Colon (tissue), 2 donors: Measurements from ENCODE around the gene MYOZ1.
"Not testable (repeated sequence)": the region's sequence is repeated elsewhere in the genome, so short reads cannot be mapped to it uniquely, and the experiment has no call there.

ENCODE experiments used
- FAIRE-seq: peaks from 2 replicates; lab custom pipeline; 2012; peaks lifted over from hg19 to GRCh38; lab: Jason Lieb, UNC
- donor health status: control.
- donor health status: control.

Gene MYOZ1

DNA sequence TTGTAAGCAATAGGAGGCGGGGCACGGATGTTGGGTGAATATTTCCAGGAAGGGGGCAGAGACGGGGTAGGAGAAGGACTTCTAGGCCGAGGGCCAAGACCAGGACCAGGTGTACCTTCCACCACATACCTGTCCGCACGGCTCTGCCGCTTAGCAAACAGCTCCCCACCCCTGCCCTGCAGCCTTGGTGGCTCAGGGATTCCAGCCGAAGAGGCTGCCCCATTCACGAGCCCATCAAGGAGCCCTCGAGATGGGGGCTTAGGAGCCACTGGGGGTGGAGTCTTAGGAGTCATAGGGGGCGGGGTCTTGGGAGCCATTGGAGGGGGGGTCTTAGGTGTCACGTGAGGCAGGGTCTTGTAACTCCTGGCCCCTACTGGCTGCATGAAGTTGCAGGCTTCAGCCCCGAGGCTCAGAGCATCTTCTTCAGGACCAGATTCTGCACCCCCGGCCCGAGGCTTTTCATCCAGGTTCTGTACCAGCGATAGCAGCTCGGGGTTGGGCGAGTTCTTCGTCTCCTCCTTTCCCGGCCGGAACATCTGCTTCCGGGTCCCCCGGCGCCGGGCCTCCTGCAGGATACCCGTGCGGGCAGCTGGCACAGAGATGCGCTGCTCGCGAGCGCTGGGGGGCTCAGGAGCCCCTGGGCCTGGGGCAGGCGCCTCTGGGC is 6.1 kb upstream of the MYOZ1 start:
- no peak for FAIRE-seq

DNA sequence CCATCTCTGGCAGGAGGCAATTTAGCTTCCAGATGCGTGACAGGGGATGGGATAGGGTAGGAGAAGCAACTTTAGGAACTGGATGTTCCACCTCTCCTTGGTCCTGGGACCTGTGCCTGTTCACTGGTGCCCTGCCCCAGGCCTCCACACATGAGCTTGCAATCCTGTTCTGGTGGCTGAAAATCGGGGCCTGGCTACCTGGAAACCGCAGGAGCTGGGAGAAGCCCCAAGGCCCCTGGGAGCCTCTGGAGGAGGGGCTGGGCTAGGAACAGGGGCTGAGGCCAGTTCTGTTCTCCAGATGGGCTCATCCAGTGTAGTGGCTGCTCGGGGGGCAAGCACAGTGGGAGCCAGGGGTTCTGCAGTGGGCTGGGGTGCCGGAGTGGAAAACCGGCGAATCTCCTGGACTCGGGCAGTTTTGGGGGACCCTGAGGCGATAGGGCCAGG is 5.3 kb upstream of the MYOZ1 start:
- FAIRE-seq: no peak

DNA sequence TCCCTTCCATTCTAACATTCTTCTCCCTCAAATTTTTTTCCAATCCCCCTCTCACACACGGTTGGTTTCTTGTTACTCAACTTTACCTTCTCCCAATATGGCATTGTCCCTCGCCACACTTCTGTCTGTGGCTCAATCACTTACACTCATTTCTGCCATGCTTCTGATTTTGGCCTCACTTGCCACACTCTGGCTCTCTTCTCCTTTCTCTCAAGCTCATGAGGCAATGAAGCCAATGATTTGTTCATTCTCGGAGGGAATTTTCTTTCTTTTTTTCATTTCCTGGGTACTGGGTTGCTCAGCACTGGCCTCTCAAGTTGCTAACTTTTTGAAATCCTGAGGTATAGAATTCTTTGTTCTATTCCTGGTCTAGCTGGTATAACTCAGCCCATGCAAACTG is 4.0 kb upstream of the MYOZ1 start:
- FAIRE-seq: no peak

DNA sequence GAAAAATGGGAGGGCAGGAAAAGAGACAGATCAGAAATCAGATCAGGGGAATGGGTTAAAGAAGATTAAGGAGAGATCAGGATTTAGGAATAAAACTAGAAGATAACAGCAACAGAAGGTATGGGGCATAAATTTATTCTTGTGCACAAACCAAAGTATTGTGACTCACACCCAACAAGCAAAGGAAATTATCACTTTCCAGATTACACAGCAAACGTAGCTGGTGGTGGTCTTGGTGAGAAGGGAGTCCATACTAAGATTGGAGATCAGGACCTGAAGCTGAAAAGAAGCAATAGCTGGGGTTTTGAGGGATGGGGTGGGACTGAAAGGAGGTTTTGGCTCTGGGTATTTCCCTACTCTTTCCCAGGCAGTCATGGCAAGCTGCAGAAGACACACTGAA is 3.5 kb upstream of the MYOZ1 start:
- no peak for FAIRE-seq

DNA sequence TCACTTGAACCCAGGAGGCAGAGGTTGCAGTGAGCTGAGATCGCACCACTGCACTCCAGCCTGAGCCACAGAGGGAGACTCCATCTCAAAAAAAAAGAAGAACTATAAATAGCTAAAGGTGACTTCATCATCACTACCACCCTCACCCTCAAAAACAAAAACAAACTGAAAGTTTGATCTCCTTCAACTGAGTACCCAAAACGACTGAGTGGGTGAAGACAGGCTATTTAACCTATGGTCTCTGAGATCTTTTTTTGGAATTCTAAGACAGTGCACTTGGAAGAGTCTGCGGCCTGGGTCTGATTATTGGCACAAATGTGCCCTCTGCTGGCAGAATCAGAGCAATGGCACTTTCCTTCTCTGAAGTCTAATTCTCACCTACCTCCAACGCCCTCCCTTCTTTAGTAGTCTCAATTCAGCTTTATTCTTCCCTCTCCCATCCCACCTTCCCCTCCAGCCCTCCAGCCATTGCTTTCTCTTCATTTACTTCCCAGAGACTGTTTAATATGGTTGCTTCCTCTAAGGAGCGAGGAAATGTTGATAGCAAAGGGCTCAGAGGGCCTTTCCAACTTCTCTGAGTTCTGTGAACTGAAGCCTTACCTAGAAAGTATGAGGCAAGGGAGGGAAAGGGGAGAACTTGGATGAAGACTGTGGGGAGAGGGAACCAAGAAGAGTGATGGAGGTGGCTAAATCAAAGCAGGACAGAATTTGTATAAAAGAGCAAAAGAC is 2.9 kb upstream of the MYOZ1 start:
- FAIRE-seq: no peak

DNA sequence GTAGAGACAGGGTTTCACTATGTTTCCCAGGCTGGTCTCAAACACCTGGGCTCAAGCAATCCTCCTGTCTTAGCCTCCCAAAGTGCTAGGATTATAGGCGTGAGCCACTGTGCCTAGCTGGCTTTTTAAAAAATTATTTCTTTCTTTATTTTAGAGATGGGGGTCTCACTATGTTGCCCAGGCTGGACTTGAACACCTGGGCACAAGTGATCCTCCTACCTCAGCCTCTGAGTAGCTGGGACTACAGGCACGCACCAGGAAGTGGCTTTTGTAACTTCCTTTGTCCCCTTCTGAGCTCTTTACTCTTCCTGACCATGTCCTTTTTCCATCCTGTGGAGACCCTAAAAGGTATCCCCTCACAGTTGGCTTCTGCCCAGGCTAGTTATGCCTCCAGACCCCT is 2.1 kb upstream of the MYOZ1 start:
- no peak for FAIRE-seq

DNA sequence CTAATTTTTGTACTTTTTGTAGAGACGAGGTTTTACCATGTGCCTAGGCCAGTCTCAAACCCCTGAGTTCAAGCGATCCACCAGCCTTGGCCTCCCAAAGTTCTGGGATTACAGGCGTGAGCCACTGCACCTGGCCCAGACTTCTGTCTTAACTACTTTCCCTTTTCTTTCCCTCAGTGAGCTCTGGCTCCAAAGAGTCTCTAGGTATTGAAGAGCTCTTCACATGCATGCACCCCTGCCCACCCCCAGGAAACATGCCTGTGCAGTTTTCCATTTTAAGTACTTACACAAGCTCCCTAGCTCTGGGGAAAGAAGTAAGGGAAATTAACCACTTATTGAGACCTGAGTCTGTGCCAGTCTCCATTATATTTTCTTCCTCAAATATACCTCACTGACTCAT is 2.0 kb downstream of the MYOZ1 start:
- no peak for FAIRE-seq

DNA sequence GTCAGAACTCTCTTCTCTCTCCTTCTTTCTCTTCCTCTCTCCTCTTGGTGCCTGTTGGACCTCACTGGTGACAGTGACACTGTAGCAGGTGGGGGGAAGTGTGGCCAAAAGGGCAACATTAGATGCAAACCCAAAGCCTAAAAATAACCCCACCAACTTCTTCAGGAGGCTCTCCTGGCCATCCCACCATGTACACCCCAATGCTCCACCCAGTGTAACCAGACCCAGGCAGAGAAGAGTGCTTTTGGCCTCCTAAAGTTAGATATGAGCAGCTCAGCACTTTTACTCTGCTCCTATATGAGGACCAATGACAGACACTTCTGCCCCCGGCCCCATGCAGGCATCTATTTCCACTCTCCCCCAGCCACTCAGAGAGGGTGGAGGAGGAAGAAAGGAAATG is 5.5 kb downstream of the MYOZ1 start:
- no peak for FAIRE-seq

DNA sequence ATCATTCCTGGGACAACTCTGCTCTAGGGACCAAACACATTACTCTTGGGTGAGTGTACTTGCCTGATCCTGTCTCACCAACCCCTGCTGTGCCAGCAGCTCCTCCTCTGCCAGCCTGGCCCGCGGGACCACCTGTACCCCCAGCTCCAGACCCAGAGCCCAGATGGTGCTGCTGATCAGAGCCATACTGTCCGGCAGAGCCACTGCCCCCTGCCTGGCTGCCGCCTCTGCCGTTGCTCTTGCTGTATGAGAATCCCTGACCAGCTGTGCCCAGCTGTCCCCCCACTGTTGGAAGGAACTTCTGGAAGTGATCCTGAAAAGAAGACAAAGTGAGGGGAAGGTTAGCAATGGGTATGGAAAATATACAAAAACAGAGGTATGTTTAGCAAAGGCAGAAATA is 6.9 kb downstream of the MYOZ1 start:
- no peak for FAIRE-seq

DNA sequence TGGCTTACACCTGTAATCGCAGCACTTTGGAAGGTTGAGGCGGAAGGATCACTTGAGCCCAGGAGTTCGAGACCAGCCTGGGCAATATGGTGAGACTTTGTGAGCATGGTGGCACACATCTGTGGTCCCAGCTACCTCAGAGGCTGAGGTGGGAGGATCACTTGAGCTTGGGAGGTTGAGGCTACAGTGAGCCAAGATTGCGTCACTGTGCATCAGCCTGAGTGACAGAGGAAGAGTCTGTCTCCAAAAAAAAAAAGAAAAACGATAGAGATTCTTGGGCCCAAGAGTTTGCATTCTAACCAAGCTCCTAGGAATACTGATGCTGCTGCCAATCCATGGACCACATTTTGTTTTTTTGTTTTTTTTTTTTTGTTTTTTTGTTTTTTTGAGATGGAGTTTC is 12.1 kb downstream of the MYOZ1 start:
- FAIRE-seq: no peak

DNA sequence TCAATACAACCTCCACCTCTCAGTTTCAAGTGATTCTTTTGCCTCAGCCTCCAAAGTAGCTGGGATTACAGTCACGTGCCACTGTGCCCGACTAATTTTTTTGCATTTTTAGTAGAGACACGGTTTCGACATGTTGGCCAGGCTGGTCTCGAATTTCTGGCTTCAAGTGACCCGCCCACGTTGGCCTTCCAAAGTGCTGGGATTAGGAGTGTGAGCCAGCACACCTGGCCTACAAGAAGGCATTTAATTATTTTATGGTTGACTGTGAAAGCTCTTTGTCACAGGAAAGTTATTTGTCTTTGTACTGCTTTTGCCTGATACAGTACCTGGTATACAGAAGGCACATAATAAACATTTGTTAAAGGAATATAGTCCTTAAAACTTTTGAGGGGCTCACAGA is 12.9 kb downstream of the MYOZ1 start:
- FAIRE-seq: no peak

DNA sequence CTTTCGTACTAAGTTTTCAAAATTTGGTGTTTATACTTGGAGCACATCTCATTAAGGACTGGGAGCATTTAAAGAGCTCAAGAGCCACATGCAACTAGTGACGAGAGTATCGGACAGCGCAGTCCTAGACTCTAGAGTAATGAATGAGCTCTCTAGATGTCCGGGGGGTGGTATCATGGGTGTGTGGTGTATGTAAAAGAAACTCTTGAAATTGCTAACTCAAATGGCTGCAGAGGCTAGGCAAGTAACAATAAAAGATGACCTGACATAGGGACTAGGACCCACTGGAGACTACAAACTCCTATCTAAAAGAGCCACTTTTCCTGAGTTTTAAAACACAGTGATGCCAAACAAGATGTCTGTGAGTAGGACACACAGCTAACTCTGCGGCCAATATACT is 14.0 kb downstream of the MYOZ1 start:
- FAIRE-seq: no peak

DNA sequence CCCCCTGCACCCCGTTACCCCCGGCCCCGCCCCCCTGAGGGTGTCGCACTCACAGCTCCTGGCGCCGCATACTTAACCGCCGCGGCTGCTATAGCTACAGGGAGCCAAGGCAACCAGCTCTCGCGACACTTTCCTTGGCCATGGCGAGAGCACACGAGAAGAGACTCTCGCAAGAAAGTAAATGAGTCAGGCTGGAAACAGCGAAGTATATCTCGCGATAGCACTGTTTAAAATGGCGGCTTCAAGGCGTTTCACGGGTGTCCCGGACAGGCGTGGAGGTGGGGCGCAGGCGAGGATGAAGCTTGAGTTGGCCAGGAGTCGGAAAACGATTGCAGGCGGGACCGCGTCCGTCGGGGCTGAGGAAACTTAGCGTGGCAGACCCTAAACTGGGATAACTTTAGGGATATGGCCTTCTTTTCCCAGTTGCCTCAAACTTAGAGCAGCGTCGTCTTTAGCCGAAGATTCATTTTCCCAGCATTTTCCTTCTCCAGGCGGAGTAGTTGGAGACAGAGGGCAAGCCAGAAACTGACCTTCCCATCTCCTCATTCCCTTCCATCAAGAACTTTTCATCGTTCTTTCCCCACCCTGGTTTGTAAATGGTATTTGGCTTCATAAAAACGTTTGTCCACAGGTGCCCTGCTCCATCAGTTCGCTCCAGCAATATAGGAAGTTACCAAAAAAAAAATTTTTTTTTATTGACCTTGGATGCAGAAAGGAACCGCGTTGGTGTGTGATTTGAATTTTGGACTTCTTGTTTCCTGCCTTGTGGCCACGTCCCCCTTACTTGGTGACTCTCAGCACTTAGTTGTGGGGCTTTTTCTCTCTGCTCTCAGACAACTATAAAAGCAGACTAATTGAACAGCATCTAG is 15.2 kb downstream of the MYOZ1 start:
- FAIRE-seq: no peak

DNA sequence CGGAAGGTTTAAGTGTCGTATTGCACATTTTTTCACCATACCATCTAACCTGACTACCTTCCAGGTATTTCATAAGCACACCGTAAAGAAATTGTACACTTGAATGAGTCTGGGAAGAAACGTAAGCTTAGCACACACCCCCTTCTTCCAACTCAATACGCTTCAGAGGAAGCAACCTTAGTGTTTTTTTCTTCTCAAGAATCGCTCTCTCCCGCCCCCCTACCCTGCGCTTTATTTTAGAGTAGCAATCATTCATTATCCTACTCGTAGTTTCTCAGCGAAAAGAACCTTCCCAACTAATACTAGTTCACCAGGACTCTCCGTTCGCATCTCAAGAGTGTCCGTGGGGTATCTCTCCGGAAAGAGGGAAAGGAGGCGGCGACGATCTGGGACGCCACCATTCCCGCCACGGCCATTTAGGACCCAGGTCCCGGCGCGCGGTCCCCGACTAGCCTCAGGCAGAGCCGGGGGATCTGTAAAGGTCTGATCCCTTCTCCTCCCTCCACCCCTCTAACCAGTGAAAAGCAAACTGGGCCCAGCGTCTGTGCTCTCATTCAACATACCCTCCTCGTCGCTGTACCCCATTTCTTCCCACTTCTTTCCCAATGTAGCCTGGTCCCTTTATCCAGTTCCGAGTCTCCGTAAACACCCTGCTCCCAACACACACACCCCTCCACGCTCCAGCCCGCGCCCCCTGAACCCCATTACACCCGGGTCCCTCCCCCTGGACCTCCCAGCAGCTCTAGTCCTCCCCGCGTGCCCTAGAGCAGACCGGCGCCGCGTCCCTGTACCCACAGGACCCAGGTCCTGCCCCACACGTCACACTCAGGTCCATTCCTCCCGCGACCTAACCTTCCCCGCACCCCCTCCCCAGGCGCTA is 16.0 kb downstream of the MYOZ1 start:
- no peak for FAIRE-seq

DNA sequence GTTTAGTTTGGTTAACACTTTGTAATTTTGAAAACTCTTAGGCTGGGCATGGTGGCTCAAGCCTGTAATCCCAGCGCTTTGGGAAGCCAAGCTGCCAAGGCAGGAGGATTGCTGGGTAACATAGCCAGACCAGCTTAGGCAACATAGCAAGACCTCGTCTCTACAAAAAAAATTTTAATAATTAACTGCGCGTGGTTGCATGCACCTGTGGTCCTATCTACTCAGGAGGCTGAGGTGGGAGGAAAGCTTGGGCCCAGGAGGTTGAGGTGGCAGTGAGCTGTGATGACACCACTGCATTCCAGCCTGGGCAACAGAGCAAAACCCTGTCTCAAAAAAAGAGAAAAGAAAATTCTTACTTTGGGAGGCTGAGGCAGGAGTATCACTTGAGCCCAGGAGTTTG is 18.2 kb downstream of the MYOZ1 start:
- no peak for FAIRE-seq

DNA sequence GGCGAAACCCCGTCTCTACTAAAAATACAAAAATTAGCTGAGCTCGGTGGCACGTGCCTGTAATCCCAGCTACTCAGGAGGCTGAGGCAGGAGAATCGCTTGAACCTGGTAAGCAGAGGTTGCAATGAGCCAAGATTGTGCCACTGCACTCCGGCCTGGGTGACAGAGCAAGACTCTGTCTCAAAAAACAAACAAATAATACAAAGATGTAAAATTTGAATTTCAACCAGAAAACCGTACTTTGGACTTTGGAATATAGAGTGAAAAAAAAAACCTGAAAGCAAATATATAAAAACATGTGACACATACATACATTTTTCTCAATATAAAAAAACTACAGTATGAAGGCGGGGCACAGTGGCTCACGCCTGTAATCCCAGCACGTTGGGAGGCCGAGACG is 20.3 kb downstream of the MYOZ1 start:
- FAIRE-seq: not testable (repeated sequence)

DNA sequence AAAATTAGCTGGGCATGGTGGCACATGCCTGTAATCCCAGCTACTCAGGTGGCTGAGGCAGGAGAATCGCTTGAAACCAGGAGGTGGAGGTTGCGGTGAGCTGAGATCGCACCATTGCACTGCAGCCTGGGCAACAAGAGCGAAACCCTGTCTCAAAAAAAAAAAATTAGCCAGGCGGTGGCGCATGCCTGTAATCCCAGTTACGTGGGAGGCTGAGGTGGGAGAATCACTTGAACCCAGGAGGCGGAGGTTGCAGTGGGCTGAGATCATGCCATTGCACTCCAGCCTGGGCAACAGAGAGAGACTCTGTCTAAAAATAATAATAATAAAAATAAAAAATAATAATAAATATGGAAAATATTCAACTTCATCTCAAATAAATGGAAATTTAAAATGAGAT is 24.1 kb downstream of the MYOZ1 start:
- FAIRE-seq: not testable (repeated sequence)

DNA sequence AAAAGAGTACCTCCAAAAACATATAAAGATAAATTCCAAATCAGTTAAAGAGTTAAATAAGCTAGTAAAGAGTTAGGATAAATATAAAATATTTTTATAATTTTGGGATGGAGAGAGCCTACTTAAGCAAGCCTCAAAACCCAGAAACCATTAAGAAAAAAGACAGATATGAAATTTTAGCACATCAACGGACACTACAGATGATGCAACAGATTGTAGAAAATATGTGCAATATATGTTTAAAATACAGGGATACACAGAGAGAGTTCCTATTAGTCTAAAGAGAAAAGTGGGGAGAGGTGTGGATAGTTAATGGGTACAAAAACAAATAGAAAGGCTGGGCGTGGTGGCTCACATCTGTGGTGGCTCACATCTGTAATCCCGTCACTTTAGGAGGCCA is 26.6 kb downstream of the MYOZ1 start:
- FAIRE-seq: no peak

DNA sequence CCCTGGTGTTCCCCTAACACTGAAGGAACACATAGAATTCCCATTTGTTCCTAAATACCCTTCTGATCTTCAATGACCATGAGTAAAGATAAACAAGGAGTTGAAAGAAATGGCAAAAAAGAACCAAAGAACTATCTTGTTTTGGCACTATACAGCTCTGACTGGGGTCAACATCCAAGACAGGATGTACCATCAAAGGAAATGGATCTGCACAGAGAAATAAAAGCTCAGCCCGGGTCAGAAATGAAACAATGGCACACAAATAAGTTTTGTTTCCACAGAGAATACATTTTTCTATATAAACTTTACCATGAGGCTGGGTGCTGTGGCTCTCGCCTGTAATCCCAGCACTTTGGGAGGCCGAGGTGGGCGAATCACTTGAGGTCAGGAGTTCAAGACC is 32.2 kb downstream of the MYOZ1 start:
- FAIRE-seq: no peak

DNA sequence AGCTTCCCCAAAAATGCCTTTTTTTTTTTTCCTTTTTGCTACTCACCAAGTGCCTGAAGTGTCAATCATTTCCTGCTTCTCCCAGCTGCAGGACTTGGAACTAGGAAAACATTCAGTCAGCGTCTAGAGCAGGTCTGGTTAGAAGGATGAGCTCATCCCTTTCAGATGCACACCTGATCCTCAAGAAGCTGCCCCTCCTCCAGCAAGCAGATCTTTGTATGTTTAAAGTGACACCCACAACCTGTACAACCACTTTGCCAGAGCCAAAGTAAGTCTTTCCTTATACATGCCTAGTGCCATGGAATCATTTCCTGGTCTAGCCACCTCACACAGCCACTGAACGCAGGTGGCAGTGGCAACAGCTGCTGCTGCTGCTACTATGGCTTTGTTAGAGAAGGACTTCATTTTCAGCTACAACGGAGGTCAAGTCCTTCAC is 39.8 kb downstream of the MYOZ1 start:
- peak; percentile 57 for FAIRE-seq

DNA sequence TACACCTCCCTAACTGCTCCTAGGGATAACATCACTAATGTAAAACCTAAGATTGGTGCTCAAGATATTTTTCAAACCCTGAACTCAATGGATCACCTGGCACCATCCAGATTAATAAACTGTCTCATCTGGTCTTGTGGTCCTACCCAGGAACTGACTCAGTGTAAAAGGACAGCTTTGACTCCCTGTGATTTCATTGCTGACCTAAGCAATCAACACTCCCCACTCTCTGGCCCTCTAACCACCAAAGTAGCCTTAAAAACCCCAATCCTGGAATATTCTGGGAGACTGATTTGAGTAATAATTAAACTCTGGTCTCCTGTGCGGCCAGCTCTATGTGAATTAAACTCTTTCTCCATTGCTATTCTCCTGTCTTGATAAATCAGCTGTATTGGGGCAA is 43.9 kb downstream of the MYOZ1 start:
- no peak for FAIRE-seq

DNA sequence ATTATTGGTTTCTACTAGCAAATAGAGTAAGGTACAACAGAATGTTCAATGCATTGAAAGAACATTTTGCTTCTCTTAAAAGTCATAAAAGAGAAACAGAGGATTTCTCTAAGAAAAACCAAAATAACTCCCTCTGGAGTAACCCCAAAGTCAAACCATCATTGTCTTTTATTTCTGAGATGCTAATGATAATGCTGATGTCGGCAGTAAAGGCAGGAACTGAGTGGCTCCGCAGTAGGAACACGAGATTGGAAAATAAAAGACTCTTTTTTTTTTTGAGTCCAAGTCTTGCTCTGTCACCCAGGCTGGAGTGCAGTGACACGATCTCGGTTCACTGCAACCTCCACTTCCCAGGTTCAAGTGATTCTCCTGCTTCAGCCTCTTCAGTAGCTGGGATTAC is 47.5 kb downstream of the MYOZ1 start:
- no peak for FAIRE-seq
